Measurements from ENCODE around the gene HYDIN. TPM values are rescaled to one million over a fixed set of nuclear protein-coding genes. Genes with fewer than 3 reads are reported as not detected.
"Not testable (repeated sequence)": the region's sequence is repeated elsewhere in the genome, so short reads cannot be mapped to it uniquely, and the experiment has no call there.

HYDIN gene
- polyA plus RNA-seq, 1 donor from 2014 or later: 2.2 TPM

DNA sequence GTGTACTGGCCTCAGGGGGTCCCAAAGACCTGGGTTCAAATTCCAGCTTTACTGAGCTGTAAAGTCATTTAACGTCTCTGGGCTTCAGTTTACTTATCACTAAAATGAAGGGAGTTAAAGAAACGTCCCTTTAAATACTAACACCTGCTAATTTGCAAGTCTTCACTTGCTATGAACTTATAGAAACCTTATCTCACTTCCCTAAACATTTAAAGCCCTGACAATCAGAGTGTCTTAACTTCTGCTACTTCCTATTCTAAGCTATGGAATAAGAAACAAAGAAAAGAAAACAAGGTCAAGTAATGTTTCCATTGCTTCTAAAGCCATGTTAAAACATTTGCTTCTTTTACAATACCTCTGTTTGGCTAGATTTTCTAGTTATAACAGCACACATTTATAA, 87.3 kb downstream of the HYDIN start:
- H3K9me3 ChIP-seq (ENCODE audit: low read length); H3K79me2 ChIP-seq (replicated peaks; ENCODE audit: insufficient read depth, low read length); H3F3A ChIP-seq (ENCODE audit: insufficient read depth, low read length, poor library complexity, severe bottlenecking); H3K36me3 ChIP-seq (ENCODE audit: insufficient read depth, low read length); H2AFZ ChIP-seq (ENCODE audit: low read depth, low read length); H3K27ac ChIP-seq (ENCODE audit: low read length); H3K9me2 ChIP-seq (ENCODE audit: insufficient read depth, low read length); H3K4me3 ChIP-seq (ENCODE audit: low read length); H3K27me3 ChIP-seq (ENCODE audit: insufficient read depth, low read depth, low read length); H3K4me2 ChIP-seq (ENCODE audit: low read length); H4K20me1 ChIP-seq (ENCODE audit: insufficient read depth); H3K9ac ChIP-seq (ENCODE audit: low read length): not testable (repeated sequence)

DNA sequence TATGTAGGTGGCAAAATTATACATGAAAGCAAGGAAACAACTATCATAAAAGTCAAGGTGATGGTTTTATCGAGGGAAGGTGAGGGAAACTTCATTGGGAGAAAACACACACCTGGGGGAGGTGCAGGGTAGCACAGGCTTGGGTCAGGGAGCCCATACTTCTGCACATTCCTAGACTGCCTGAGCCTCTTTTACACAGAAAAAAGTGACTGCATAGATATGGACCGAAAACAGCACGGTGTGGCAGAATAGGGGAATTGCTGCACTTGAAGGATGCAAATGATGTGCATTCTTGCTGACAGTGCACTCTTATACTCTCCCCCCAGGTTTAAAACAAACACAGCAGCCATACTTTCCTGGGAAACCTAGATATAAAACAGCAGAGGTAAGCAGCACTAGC, 120.0 kb downstream of the HYDIN start:
- H3K36me3 ChIP-seq (ENCODE audit: insufficient read depth, low read length); H3K4me3 ChIP-seq (ENCODE audit: low read length); H3K27me3 ChIP-seq (ENCODE audit: insufficient read depth, low read depth, low read length); H3F3A ChIP-seq (ENCODE audit: insufficient read depth, low read length, poor library complexity, severe bottlenecking); H3K9ac ChIP-seq (ENCODE audit: low read length); H3K4me2 ChIP-seq (ENCODE audit: low read length); H3K79me2 ChIP-seq (replicated peaks; ENCODE audit: insufficient read depth, low read length); H3K9me3 ChIP-seq (ENCODE audit: low read length); H3K9me2 ChIP-seq (ENCODE audit: insufficient read depth, low read length); H4K20me1 ChIP-seq (ENCODE audit: insufficient read depth); H3K27ac ChIP-seq (ENCODE audit: low read length); H2AFZ ChIP-seq (ENCODE audit: low read depth, low read length): not testable (repeated sequence)

DNA sequence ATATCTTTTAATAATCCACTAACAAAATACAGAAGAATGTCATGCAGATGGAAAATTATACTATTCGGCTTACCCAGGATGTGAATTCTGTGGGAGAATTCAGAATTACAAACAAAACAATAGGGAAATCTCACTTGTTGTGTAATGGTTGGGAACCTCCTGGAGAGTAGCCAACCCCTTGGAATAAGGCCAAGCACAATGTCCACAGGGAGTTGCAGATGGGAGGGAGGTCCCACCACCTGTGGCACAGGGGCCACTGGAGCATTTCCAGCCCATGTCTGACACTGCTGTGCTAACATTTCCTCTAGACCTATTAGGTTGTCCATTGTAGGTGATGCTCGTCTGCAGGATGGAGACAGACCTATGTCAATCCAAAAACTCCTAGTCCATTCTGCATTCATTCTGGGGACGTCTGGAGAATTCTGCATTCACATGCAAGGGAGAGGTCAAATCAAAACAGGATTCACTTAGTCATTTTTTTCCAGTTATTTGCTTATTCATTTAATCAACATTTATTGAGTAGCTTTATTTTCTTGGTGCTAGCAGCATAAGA, 120.8 kb downstream of the HYDIN start:
- H3K27me3 ChIP-seq (ENCODE audit: insufficient read depth, low read depth, low read length); H3F3A ChIP-seq (ENCODE audit: insufficient read depth, low read length, poor library complexity, severe bottlenecking); H3K79me2 ChIP-seq (replicated peaks; ENCODE audit: insufficient read depth, low read length): not testable (repeated sequence)

DNA sequence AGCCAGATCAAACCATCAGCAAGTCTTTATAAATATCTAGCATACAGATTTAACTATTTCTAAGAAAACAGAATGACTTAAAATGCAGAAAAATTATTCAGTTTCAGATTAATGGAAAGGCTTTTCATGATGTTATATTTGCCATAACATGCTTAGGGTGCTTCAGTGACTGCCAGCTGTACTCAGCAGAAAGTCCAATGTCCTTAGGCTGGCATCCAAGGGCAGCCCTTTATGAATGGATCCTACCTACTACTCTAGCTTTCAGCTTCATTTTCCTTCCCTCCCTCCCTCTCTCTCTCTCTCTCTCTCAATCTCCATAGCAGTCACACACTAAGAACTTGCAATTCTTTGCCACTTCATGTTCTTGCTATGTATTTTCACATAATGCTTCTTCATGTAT, 124.6 kb downstream of the HYDIN start:
- not testable (repeated sequence) for H3F3A ChIP-seq (ENCODE audit: insufficient read depth, low read length, poor library complexity, severe bottlenecking); H3K27me3 ChIP-seq (ENCODE audit: insufficient read depth, low read depth, low read length); H3K9me3 ChIP-seq (ENCODE audit: low read length); H3K9ac ChIP-seq (ENCODE audit: low read length); H3K79me2 ChIP-seq (replicated peaks; ENCODE audit: insufficient read depth, low read length); H3K36me3 ChIP-seq (ENCODE audit: insufficient read depth, low read length); H3K9me2 ChIP-seq (ENCODE audit: insufficient read depth, low read length); H2AFZ ChIP-seq (ENCODE audit: low read depth, low read length); H4K20me1 ChIP-seq (ENCODE audit: insufficient read depth); H3K4me2 ChIP-seq (ENCODE audit: low read length); H3K4me3 ChIP-seq (ENCODE audit: low read length); H3K27ac ChIP-seq (ENCODE audit: low read length)

More for the DNA sequence above, 120.8 kb downstream of the HYDIN start:
- not testable (repeated sequence) for H3K27ac ChIP-seq (ENCODE audit: low read length); H2AFZ ChIP-seq (ENCODE audit: low read depth, low read length); H3K4me3 ChIP-seq (ENCODE audit: low read length); H3K9ac ChIP-seq (ENCODE audit: low read length); H4K20me1 ChIP-seq (ENCODE audit: insufficient read depth); H3K4me2 ChIP-seq (ENCODE audit: low read length); H3K9me3 ChIP-seq (ENCODE audit: low read length); H3K36me3 ChIP-seq (ENCODE audit: insufficient read depth, low read length); H3K9me2 ChIP-seq (ENCODE audit: insufficient read depth, low read length)

DNA sequence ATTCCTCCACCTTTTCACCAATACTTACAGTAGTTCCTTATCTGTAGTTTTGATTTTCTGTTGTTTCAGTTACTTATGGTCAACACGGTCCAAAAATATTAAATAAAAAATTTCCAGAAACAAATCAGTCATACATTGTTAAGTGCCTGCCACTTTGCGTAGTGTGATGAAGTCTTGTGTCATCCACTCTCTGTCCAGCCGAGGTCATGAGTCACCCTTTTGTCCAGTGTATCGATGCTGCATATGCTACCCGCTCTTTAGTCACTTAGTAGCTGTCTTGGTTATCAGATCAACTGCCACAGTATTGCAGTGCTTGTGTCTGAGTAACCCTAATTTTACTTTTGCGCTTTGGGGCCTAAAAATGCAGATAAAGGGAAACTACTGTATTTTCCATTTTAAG, 146.9 kb downstream of the HYDIN start:
- not testable (repeated sequence) for H3K4me2 ChIP-seq (ENCODE audit: low read length); H4K20me1 ChIP-seq (ENCODE audit: insufficient read depth); H2AFZ ChIP-seq (ENCODE audit: low read depth, low read length); H3K9me2 ChIP-seq (ENCODE audit: insufficient read depth, low read length); H3K79me2 ChIP-seq (replicated peaks; ENCODE audit: insufficient read depth, low read length); H3F3A ChIP-seq (ENCODE audit: insufficient read depth, low read length, poor library complexity, severe bottlenecking); H3K27ac ChIP-seq (ENCODE audit: low read length); H3K4me3 ChIP-seq (ENCODE audit: low read length); H3K9me3 ChIP-seq (ENCODE audit: low read length); H3K9ac ChIP-seq (ENCODE audit: low read length); H3K36me3 ChIP-seq (ENCODE audit: insufficient read depth, low read length); H3K27me3 ChIP-seq (ENCODE audit: insufficient read depth, low read depth, low read length)

DNA sequence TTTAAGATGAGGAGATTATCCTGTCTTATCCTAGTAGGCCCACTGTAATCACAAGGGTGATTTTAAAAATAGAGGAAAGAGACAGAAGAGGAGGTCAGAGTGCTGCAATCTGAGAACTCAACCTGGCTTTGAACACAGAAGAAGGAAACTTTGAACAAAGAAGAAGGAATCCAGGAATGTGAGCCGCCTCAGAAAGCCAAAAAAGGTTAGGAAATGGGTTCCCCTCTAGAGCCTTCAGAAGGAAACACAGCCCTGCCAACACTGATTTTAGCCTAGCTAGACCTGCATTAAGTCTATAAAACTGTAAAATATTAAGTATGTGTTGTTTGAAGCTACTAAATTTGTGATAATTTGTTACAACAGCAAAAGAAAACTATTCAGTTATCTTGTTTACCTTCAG, 149.7 kb downstream of the HYDIN start:
- H3K27ac ChIP-seq (ENCODE audit: low read length); H3K27me3 ChIP-seq (ENCODE audit: insufficient read depth, low read depth, low read length); H3K4me3 ChIP-seq (ENCODE audit: low read length); H3K9me2 ChIP-seq (ENCODE audit: insufficient read depth, low read length); H3K79me2 ChIP-seq (replicated peaks; ENCODE audit: insufficient read depth, low read length); H3F3A ChIP-seq (ENCODE audit: insufficient read depth, low read length, poor library complexity, severe bottlenecking); H4K20me1 ChIP-seq (ENCODE audit: insufficient read depth); H3K9me3 ChIP-seq (ENCODE audit: low read length); H3K36me3 ChIP-seq (ENCODE audit: insufficient read depth, low read length); H3K4me2 ChIP-seq (ENCODE audit: low read length); H2AFZ ChIP-seq (ENCODE audit: low read depth, low read length); H3K9ac ChIP-seq (ENCODE audit: low read length): not testable (repeated sequence)

DNA sequence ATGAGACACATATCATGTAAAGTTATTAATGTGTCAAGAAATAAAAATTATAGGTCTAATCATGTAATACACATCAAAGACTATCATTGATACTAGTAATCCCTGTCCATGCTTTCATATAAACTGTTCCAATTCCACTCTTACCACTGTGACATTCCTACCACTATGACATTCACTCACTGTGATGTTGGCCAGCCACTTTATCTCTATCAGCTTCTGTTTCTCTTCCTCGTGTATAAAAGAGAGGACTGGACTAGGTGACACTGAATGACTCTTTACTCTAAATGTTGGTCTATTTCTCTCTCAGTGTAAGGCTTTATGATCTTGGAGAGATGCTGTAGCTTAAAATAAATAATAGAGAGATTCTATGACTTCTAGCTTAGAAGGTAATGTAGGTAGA, 150.3 kb downstream of the HYDIN start:
- H3K9ac ChIP-seq (ENCODE audit: low read length); H2AFZ ChIP-seq (ENCODE audit: low read depth, low read length); H3K79me2 ChIP-seq (replicated peaks; ENCODE audit: insufficient read depth, low read length); H3K36me3 ChIP-seq (ENCODE audit: insufficient read depth, low read length); H3K9me2 ChIP-seq (ENCODE audit: insufficient read depth, low read length); H3K27ac ChIP-seq (ENCODE audit: low read length); H3K27me3 ChIP-seq (ENCODE audit: insufficient read depth, low read depth, low read length); H4K20me1 ChIP-seq (ENCODE audit: insufficient read depth); H3K4me3 ChIP-seq (ENCODE audit: low read length); H3F3A ChIP-seq (ENCODE audit: insufficient read depth, low read length, poor library complexity, severe bottlenecking); H3K9me3 ChIP-seq (ENCODE audit: low read length); H3K4me2 ChIP-seq (ENCODE audit: low read length): not testable (repeated sequence)

DNA sequence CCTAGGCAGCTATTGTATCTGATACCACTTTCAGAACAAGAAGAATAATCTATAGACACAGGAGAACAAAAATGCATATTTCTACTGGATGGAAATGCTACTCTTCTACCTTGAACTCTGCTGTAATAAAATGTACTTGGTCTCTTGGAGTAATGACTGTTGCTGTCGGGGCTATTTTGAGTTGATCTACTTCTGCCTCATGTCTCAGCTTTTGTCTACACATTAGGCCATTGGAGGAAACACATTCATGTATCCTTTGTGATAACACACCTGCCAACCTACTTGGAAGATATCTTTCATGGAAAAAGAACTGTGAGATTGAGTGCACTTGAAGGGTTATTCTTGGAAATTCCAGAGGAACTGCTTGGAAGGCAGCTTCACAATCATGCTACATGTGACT, 159.9 kb downstream of the HYDIN start:
- H3K27ac ChIP-seq (ENCODE audit: low read length); H3K36me3 ChIP-seq (ENCODE audit: insufficient read depth, low read length); H3K27me3 ChIP-seq (ENCODE audit: insufficient read depth, low read depth, low read length); H3F3A ChIP-seq (ENCODE audit: insufficient read depth, low read length, poor library complexity, severe bottlenecking); H3K9me2 ChIP-seq (ENCODE audit: insufficient read depth, low read length); H3K9me3 ChIP-seq (ENCODE audit: low read length); H3K4me2 ChIP-seq (ENCODE audit: low read length); H3K9ac ChIP-seq (ENCODE audit: low read length); H3K79me2 ChIP-seq (replicated peaks; ENCODE audit: insufficient read depth, low read length); H4K20me1 ChIP-seq (ENCODE audit: insufficient read depth); H2AFZ ChIP-seq (ENCODE audit: low read depth, low read length); H3K4me3 ChIP-seq (ENCODE audit: low read length): not testable (repeated sequence)
